GM21717 (cell line): ENCODE results near the gene SLC2A5.
"Not testable (repeated sequence)": the region's sequence is repeated elsewhere in the genome, so short reads cannot be mapped to it uniquely, and the experiment has no call there.

Source experiments
- ATAC-seq: cut with Tn5 transposase; IDR thresholded peaks from one replicate; pipeline ENCODE4 v1.9.1; 2021; ENCODE audit warnings: mild to moderate bottlenecking, moderate library complexity; ENCODE audit not compliant: unreplicated experiment

Gene SLC2A5

DNA sequence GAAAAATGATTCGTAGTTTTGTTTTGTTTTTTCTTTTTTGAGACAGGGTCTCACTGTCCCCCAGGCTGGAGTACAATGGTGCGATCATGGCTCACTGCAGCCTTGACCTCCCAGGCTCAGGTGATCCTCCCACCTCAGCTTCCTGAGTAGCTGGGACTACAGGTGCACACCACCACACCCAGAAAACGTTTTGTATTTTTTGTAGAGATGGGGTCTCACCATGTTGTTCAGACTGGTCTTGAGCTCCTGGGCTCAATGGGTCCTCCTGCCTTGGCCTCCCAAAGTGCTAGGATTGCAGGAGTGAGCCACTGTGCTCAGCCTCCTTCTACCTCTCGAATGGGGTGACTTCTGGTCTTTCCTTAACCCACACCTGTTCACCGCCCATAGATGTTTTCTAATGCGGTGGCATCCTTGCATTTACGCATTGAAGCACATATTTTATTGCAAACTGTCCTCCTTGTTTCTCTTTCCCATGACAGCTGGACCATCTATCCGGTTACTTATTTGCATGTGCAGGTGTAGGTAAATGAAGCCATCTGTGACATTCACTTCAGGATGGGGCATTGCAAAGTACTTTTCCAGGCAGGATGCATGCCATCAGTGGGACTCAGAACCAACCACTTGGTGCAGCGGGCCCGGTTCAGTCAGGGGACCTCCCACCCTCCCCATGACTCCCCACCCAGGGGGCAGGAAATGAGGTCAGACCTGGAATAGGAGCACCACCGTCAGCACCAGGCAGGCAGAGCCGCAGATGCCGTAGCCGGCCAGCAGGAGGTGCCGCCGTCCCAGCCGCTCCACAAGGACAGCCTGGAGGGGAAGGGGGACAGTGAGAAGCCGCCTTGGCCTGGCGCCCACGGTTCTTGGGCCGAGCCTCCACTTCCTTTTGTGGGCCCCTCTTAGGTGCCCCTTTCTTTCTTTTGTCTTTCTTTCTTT lies 59.7 kb downstream of the SLC2A5 start:
- ATAC-seq = no peak

DNA sequence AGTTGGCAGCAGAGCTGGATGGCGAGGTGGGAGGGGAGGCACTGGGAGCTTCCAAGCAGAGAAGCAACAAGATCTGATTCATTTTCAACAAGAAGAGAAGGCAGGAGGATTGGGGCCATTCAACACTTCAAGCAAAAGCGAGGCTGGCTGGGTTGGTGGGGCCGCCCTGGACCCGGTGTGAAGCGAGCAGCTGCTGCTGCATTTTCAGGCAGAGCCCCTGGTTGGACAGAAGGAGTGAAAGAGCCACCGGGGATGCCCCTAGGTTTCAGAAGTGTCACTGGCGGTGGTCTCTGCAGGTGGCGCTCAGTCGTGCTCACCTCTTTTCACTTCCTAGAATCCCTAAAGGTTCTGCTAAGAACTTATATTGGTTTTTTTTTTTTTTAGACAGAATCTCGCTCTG lies 61.2 kb downstream of the SLC2A5 start:
- no peak for ATAC-seq

DNA sequence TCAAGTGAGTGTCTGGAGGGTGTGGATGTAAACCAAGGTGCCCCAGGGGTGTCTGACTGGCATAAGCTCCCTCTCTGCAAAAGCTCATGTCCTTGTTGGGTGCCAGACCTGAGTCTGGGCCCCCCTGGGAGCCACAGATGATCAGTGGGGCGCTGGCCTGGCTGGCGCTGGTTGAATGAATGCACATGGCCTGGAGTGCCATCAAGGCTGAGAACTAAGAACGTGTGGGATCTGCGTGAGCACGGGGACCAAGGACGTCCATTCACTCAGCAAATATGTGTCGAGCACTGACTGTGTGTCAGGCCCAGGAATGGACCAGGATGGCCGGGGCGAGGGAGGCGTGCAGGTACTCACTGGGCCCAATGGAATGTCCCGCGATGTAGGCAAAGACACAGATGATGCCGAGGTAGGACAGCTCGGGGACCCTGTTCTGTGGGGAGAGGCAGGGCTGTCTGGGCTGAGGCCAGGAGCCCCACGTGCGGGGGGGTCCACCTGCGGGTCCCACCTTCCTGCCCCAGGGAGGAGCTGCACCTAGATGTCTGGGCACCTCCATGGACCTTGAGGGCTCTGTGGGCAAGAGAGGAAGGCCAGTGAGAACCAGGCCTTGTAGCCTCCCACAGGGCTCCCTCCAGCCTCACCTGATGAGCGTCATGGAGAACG lies 62.3 kb downstream of the SLC2A5 start:
- no peak for ATAC-seq

GRCh38 chr1:9005395-9005708 lies 64.1 kb downstream of the SLC2A5 start:
- no peak for ATAC-seq

- ATAC-seq = no peak
Observed at GRCh38 chr1:9004700-9005394, 64.6 kb downstream of the SLC2A5 start.

DNA sequence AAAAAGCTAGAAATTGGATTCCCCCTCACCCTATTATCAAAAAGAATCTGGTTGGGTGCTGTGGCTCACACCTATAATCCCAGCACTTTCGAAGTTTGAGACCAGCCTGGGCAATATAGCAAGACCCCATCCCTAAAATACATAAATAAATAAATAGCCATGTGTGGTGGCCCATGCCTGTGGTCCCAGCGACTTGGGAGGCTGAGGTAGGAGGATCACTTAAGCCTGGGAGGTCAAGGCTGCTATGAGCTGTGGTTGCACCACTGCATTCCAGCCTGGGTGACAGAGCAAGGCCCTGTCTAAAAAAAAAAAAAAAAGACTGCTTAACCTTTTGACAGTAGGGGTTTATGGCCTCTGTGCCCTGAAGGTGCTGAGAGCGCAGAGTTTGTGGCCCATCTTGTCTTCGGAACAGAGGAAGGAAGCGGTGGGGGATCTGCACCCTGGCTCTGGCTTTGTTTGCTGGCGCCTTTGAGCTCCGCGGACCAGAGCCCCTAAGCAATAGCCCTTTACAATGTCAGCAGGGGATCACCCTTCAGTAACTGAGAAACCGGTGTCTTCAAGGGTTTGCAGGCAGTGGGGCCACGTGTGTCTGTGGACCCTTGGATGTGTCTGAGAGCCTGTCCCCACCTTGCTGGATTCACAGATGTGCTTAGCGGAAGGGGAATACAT lies 65.3 kb downstream of the SLC2A5 start:
- ATAC-seq = no peak

DNA sequence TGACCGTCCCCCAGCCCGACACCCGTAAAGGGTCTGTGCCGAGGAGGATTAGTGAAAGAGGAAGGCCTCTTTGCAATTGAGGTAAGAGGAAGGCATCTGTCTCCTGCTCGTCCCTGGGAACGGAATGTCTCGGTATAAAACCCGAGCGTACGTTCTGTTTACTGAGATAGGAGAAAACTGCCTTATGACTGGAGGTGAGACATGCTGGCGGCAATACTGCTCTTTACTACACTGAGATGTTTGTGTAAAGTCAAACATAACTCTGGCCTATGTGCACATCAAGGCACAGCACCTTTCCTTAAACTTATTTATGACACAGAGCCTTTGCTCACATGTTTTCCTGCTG lies 67.2 kb downstream of the SLC2A5 start:
- ATAC-seq = not testable (repeated sequence)

- not testable (repeated sequence) for ATAC-seq
Observed at GRCh38 chr1:9001534-9002214, 67.8 kb downstream of the SLC2A5 start.

DNA sequence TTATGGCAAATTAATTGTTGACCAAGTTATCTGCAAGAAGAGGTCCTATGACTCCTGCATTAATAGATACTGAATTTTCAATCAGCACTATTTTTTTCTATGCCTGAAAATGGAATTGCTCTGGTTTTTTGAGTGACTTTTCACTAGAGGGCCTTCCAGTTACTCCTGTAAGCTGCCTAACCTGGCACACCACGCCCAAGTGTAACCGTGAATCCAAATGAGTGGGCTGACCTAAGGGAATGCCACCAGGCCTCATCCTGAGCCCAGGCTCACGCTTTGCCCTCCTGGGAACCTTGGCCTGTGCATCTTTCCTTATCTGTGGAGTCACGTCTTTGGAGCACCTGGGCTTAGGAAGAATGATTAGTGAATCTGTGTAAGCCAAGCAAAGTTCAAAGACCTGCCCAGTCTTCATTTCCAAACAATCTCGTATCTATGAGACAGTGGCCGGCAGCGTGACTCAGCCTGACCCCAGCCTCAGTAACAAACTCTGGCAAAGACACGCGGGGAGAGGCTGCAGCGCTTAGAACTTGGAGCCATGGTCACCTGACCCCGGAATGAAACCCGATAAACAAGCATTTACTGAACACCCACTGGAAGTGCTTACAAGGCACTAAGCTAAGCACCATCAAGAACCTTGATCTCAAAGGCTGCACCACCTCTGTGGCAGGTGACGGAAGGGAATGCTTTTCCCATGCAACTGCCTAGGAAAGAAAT lies 75.3 kb downstream of the SLC2A5 start:
- ATAC-seq = not testable (repeated sequence)

GRCh38 chr1:8992936-8993687 lies 76.3 kb downstream of the SLC2A5 start:
- no peak for ATAC-seq

DNA sequence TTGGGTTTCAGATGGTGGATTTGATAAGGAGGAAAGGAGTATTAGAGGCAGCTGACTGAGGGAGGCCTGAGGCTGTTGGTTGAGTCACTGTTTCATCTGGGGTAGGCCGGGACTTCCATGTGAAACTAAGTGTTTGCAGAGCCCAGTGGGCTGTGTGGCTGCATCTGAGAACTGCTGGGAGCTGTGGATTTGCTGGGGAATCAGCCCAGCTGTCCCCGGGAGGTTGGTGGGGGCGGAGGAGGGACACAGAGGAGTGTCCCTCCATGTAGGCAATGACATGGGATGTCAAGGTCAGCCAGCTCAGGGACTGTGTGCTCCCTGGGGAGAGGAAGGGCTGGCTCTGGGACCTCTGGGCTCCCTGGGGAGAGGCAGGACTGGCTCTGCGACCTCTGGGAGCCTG lies 79.6 kb downstream of the SLC2A5 start:
- no peak for ATAC-seq

DNA sequence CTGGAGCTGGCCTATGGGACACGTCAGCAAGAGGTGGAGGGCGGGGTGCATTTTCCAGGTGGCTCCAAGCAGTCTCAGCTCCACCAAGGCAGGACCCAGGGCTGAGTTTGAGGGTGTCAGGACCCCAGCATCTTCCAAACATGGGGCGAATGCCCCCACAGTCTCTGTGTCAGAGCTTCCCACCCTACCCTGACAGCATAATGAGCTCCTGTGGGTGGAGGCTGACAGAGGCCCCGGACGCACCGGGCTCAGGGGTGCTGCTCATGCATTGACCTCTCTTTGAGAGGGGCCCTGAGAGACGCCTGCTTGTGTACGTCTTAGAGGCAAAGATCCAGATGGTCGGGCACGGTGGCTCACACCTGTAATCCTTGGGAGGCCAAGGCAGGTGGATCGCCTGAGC lies 80.4 kb downstream of the SLC2A5 start:
- no peak for ATAC-seq

DNA sequence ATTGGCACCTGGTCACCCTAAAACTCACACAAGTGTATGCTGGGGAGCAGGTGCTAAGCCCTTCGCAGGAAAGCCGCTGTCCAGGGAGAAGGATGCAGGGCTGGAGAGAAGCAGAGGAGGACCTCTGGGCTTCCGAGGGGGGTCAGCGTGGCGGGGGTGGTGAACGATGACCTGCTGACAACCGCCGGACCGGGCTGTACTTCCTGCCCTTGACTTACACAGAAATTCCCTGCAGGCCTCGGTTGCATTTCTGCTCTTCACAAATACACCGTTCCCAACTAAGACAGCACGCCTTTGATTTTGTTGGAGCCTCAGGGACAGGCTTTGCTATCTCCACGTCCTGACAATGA lies 80.8 kb downstream of the SLC2A5 start:
- ATAC-seq = no peak

GRCh38 chr1:8987881-8988617 lies 81.4 kb downstream of the SLC2A5 start:
- no peak for ATAC-seq

- no peak for ATAC-seq
Observed at GRCh38 chr1:8986814-8987190, 82.6 kb downstream of the SLC2A5 start.

- no peak for ATAC-seq
Observed at GRCh38 chr1:8985915-8986813, 83.3 kb downstream of the SLC2A5 start.
